Loucy (cell line): ENCODE results near the gene PSMB5.
A peak's percentile ranks its signal among the peaks of the same experiment; 100 is the strongest.

ENCODE experiments used
- H2AFZ ChIP-seq: fragments of 200-600 bp; sonication (generic); 2 replicates; pipeline ENCODE4 v1.6.0; 2016; ENCODE audit warnings: antibody characterized with exemption, mild to moderate bottlenecking, low read length, moderate library complexity
- H3F3A ChIP-seq: fragments of 200-600 bp; 2 replicates; pipeline ENCODE4 v1.6.0; 2016; ENCODE audit warnings: antibody characterized with exemption, low read depth, mild to moderate bottlenecking
- H3K27me3 ChIP-seq: fragments of 200-600 bp; sonication (generic); 2 replicates; pipeline ENCODE4 v1.6.1; 2014; ENCODE audit warnings: low read length, mild to moderate bottlenecking; ENCODE audit not compliant: insufficient read depth, poor library complexity, severe bottlenecking
- H3K36me3 ChIP-seq: fragments of 200-600 bp; sonication (generic); 2 replicates; pipeline ENCODE4 v1.6.1; 2016; ENCODE audit warnings: low read length; ENCODE audit not compliant: insufficient read depth
- H3K4me1 ChIP-seq: fragments of 200-600 bp; sonication (generic); 2 replicates; pipeline ENCODE4 v1.5.1; 2014; ENCODE audit warnings: low read length, mild to moderate bottlenecking; ENCODE audit not compliant: insufficient read depth, poor library complexity, severe bottlenecking
- H3K4me2 ChIP-seq: fragments of 200-600 bp; sonication (generic); 2 replicates; pipeline ENCODE4 v1.6.0; 2014; ENCODE audit warnings: antibody characterized with exemption, low read length, low read depth, mild to moderate bottlenecking; ENCODE audit not compliant: poor library complexity, severe bottlenecking
- H3K4me3 ChIP-seq: fragments of 200-600 bp; sonication (generic); 2 replicates; pipeline ENCODE4 v1.5.1; 2014; ENCODE audit warnings: low read length, mild to moderate bottlenecking, mixed read lengths; ENCODE audit not compliant: poor library complexity, severe bottlenecking
- H3K79me2 ChIP-seq: fragments of 200-600 bp; sonication (generic); 2 replicates; pipeline ENCODE4 v1.6.1; 2014; ENCODE audit warnings: low read length; ENCODE audit not compliant: insufficient read depth
- H3K9ac ChIP-seq: fragments of 200-600 bp; sonication (generic); 2 replicates; pipeline ENCODE4 v1.6.0; 2014; ENCODE audit warnings: mild to moderate bottlenecking, low read depth, low read length, moderate library complexity; ENCODE audit not compliant: poor library complexity, severe bottlenecking
- H3K9me2 ChIP-seq: fragments of 200-600 bp; sonication (generic); replicated peaks from 2 replicates; pipeline ENCODE4 v1.6.1; 2016; ENCODE audit warnings: low read depth, low read length, mixed read lengths
- H3K9me3 ChIP-seq: fragments of 200-600 bp; sonication (generic); 2 replicates; pipeline ENCODE4 v1.6.1; 2014; ENCODE audit warnings: mild to moderate bottlenecking, antibody characterized with exemption, low read length, low read depth; ENCODE audit not compliant: insufficient read depth
- H4K20me1 ChIP-seq: fragments of 200-600 bp; sonication (generic); 2 replicates; pipeline ENCODE4 v1.6.0; 2014; ENCODE audit warnings: antibody characterized with exemption, low read length, mild to moderate bottlenecking; ENCODE audit not compliant: insufficient read depth, poor library complexity, severe bottlenecking
- CTCF ChIP-seq: fragments of 200-600 bp; sonication (generic); conservative IDR thresholded peaks from 2 replicates; pipeline ENCODE4 v1.5.1; 2014; ENCODE audit warnings: mild to moderate bottlenecking, antibody characterized with exemption, low read length
- EZH2phosphoT487 ChIP-seq: fragments of 200-600 bp; IDR thresholded peaks from 2 replicates; pipeline ENCODE4 v1.6.1; 2018; ENCODE audit warnings: antibody characterized with exemption, mild to moderate bottlenecking, moderate library complexity, borderline replicate concordance

PSMB5 gene

GRCh38 chr14:22995889-22996625 is 38.6 kb downstream of the PSMB5 start:
- peaks cover 3% of the 10 kb centered on the region for H3K4me1 ChIP-seq
- no peaks in the 10 kb centered on the region for H3F3A ChIP-seq
- no peaks in the 10 kb centered on the region for H3K9me2 ChIP-seq
- no peak overlapping the region for H3K9ac ChIP-seq
- H3K9me3 ChIP-seq = no peaks in the 10 kb centered on the region
- H4K20me1 ChIP-seq = no peaks in the 10 kb centered on the region
- no peaks in the 10 kb centered on the region for H3K79me2 ChIP-seq
- TF ChIP-seq EZH2phosphoT487 (no peak), CTCF (no peak)
- H3K36me3 ChIP-seq = no peaks in the 10 kb centered on the region
- no peaks in the 10 kb centered on the region for H3K27me3 ChIP-seq
- no peak overlapping the region for H3K4me2 ChIP-seq
- no peak overlapping the region for H2AFZ ChIP-seq
- no peak overlapping the region for H3K4me3 ChIP-seq

- H3K36me3 ChIP-seq = no peaks in the 10 kb centered on the region
- H3F3A ChIP-seq = no peaks in the 10 kb centered on the region
- H3K4me1 ChIP-seq = peaks cover 3% of the 10 kb centered on the region
- TF ChIP-seq CTCF (peak; percentile 76), EZH2phosphoT487 (no peak)
- H3K79me2 ChIP-seq = no peaks in the 10 kb centered on the region
- no peak overlapping the region for H3K9ac ChIP-seq
- H3K9me3 ChIP-seq = no peaks in the 10 kb centered on the region
- H3K9me2 ChIP-seq = no peaks in the 10 kb centered on the region
- H2AFZ ChIP-seq = peak overlapping the region; percentile 71; the same call in 1 of the 2 replicates
- no peaks in the 10 kb centered on the region for H4K20me1 ChIP-seq
- H3K27me3 ChIP-seq = no peaks in the 10 kb centered on the region
- H3K4me3 ChIP-seq = no peak overlapping the region
- H3K4me2 ChIP-seq = no peak overlapping the region
Observed at GRCh38 chr14:22994762-22995275, 39.9 kb downstream of the PSMB5 start.

- Histone ChIP-seq H3K36me3 (no peaks in the 10 kb centered on the region), H3K4me2 (no peak overlapping the region), H3K9ac (no peak overlapping the region), H2AFZ (no peak overlapping the region), H3K27me3 (no peaks in the 10 kb centered on the region), H3K9me3 (no peaks in the 10 kb centered on the region), H3K4me1 (peaks cover 3% of the 10 kb centered on the region), H3F3A (no peaks in the 10 kb centered on the region), H4K20me1 (no peaks in the 10 kb centered on the region), H3K9me2 (no peaks in the 10 kb centered on the region), H3K4me3 (no peak overlapping the region), H3K79me2 (no peaks in the 10 kb centered on the region)
- TF ChIP-seq EZH2phosphoT487 = no peak
- TF ChIP-seq CTCF = no peak
Observed at GRCh38 chr14:22993517-22993916, 41.2 kb downstream of the PSMB5 start.
